Middle frontal gyrus (tissue), 1 donor: ENCODE data around the gene MAP1LC3A.

Experiments used
- DNase-seq: peaks from one replicate; pipeline ENCODE4 v3.0.0-alpha.2; 2015; ENCODE audit warnings: low spot score; ENCODE audit errors: extremely low spot score

MAP1LC3A gene

DNA sequence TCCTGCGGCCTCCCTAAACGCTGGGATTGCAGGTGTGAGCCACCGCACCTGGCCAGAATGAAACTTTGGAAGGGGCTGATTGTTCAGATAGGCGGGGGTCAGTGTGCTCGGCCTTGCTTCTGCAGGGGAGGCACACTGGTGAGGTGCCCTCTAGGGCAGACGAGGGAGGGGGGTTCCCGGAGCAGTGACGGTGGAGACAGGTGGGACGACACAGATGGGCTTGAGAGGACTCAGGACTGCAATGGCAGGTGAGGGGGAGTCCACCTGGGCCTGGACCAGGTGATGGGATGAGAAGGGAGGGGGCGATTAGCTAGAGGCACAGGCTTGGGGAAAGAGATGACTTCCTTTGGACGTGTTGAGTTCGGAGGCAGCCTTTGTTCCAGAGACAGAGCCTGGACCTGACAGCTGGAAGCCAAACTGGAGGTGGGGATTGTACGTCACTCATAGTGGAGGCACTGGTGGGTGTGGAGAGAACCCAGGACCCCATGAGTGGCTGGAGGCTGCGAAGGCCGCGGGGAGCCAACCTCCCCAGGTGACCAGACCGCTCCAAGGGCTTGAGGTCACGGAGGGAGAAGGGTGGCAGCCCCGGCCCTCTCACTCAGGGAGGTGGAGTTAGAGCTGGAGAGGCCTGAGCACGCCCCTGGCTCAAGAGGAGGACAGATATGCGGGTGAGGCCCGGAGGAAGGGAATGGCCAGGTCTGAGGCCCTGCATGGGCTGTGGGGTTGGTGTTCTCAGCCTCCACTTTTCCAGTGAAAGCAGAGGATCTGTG is 10.5 kb upstream of the MAP1LC3A start:
- no peak for DNase-seq

DNA sequence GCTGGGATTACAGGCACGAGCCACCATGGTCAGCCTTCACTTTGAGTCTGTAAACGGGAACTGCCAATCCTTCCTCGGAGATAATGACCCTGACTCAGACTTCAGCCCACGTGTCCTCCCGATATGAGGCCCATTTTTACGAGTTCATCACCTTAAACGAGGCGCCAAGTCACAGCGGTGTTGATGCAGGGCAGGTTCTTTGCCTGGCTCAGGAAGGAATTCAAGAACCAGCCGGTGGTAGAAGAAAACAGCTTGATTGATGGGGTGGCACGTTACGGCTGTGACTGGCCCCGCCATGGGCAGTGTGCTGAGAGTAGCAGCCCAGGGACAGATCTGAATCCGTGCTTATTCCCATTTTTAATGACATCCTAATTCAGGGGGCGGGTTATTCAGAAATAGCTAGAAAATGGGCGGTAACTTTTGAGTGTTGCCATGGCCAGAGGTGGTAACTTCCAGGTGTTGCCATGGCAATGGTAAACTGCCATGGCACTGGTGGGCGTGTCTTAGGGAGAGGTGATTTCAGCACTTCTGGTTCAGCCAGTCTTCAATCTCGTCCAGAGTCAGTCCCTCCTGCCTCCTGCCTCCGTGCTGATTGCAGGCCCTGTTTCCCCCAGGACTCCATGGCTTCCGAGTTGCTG is 9.1 kb upstream of the MAP1LC3A start:
- no peak for DNase-seq

DNA sequence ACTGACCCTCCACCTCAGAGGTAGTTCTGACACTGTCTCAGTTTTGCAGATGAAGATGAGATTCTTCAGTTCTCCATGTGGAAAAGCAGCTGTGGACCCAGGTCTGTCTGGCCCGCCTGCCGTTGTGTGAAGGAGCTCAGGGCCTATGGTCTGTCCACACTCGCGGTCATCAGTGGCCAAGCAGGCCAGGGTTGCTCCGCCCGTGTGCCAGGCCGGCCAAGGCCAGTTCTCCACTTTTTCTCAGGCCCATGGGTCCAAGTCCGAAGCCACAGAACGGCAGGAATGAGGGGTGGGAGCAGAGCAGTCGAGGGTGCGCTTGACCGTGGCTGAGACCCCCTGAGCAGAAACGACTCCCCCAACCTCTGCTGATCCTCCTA is 8.6 kb upstream of the MAP1LC3A start:
- DNase-seq: no peak

DNA sequence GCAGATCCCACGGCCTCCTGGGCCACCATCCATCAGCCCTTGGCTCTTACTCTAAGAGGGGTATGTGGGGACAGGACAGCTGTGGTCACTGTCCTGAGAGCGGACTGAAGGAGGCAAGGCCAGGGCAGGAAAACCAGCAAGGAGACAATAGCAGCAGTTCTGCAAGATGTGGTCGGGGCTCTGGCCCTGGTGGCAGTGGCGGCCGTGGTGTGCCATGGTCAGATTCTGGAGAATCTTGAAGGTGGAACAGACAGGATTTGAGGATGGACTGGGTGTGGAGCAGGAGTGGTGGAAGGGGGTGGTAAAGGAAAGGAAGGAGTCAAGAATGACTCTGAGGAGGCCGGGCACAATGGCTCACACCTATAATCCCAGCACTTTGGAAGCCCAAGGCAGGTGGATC is 5.9 kb upstream of the MAP1LC3A start:
- DNase-seq: no peak

DNA sequence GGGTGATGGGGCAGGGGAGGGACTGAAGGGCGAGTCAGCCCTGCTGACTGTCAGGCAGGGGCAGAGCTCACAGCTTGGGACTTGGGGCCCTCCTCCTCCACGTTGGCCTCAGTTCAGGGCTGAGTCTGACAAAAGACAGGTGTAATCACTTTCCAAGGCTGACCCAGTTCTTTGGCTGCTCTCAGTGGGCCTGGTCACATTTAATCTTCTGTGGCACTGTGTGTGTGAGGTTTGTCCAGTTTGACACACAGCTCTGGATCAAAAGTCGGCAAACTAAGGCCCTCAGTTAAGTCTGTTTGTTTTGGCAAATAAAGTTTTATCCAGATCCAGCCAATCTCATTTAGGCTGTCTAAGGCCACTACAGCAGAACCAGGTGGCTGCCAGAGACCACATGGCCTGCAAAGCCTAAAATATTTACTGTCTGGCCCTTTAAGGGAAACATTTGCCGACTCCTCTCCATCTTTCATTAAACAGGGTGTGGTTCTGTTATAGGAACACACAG is 5.1 kb upstream of the MAP1LC3A start:
- DNase-seq: no peak

DNA sequence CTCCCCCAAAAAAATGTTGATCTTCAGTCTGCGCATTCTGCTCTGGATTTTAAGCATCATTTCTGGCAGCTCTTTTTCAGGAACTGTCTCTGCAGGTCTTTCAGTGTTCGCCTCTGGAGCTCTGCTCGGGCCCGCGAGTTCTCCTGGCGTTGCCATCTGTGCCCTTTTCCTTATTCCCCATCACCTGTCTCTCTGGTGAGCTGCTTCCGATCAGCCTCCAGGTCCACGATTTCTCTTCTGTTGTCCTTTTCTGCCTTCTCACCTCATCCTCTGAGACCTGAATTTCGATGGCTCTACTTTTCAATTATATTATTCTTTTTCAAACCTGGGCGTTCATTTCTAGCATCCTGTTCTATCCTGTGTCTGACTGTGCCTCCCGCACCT is 590 bp upstream of the MAP1LC3A start:
- no peak for DNase-seq

DNA sequence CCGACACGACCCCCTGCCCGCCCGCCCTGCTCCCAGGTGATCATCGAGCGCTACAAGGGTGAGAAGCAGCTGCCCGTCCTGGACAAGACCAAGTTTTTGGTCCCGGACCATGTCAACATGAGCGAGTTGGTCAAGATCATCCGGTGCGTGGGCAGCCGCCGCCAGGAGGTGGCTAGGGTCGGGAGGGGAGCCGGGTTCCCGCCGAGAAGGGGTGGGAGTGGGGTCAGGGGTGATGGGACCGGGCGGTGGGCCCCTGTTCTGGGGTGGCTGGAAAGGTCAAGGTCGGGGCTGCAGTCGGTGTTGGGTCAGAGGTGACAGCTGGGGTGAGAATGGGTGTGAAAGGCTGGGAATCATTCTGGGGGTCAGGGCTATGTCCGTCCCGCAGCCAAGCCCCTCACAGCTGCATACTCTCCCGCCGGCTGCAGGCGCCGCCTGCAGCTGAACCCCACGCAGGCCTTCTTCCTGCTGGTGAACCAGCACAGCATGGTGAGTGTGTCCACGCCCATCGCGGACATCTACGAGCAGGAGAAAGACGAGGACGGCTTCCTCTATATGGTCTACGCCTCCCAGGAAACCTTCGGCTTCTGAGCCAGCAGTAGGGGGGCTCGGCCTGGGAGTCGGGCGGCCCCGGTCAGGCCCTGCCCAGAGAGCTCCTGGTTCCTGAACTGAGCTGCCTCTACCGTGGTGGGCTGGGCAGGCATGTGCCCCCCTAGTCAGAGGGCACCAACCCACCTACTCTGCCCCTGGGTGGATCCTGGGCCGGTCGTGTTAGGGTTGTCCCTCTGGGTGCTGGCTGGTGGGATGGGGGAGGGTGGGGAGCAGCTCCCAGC is 1.0 kb downstream of the MAP1LC3A start:
- no peak for DNase-seq

DNA sequence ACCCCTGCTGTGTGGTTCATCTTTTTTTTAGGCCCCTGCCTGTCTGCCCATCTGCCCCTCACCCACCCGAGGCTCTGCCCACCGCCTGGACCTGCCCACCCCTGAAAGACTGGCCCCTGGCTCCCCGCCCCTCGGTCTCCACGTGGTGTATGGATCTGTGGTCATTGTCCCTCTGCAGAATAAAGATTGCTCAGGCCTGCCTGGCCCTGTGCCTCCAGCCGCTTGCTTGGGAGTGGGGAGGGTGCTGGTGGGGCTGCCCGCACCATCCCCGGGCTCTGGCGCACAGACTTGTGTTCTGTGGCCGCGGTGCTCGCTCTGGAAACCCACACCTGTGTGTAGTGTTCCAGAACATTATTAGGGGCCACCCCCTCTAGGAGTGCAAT is 1.6 kb downstream of the MAP1LC3A start:
- no peak for DNase-seq

DNA sequence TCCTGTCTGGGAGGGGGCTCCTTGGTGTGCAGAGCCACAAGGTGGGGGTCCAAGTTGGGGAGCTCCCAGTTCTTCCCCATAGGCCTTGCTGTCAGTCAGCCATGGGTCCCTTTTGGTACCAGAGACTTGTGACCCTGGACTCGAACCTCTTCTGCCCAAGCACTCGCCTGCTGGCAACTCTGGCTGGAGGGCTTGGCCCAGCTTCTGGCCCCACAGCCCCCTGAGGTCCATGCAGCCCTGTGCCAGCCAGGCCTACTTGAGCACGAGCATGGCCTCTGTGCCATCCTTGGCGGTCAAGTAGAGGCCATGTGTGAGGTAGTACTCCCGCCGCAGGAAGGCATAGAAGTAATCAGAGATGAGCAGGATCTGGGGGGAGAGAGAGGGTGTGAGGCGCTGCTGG is 2.1 kb downstream of the MAP1LC3A start:
- no peak for DNase-seq

DNA sequence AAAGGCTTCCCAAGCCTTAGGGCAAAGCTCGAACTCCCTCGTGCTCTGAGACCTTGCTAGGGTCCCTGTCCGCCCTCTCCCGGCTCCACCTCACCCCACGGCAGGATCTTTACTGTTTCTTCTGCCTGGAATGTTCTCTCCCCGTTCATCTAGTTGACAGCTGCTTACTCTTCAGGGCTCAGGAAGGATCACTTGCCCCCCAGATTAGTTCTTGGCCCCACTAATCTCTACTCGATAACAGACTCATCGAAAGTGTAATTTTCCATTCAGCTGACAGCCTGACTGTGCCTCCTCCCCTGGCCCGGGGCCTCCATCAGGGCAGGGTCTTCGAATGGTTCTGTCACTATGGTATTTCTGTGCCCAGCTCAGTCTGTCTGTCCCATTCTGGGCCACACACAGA is 3.1 kb downstream of the MAP1LC3A start:
- DNase-seq: no peak

DNA sequence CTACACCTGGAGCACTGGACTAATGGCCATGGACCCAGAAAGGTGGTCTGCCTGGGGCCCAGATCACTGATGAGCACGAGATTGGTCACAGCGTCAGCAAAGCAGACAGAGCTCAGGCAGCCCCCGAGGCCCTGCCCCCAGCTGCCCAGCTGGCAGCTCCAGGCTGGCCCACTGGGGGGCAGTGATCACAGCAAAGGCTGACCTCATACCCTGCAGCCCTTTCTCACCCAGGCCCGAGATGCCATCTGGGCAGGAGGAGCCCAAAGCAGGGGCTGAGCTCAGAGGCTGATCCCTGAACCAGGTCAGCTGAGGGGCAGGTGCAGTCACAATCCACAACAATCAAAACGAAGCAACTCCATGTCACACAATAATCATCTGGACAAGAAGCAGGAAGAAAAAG is 4.1 kb downstream of the MAP1LC3A start:
- DNase-seq: no peak

DNA sequence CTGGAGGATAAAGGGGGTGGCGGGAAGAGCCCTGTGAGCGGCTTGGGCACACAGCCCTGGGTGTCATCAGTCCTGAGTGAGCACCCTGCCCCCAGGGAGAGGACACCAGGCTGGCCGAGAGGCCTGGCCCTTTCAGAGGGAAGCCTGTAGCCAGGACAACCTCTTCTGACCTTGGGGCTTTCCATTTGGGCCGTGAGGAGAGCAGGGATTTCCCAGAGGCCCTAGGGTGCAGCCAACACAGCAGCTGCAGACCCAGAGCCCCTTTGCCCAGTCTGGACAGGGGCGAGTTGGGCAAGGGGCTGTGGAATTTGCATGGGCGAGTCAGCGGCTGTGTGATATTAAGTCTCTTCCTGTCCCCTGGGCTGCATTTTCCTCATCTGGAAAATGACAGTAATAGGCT is 6.3 kb downstream of the MAP1LC3A start:
- DNase-seq: no peak

DNA sequence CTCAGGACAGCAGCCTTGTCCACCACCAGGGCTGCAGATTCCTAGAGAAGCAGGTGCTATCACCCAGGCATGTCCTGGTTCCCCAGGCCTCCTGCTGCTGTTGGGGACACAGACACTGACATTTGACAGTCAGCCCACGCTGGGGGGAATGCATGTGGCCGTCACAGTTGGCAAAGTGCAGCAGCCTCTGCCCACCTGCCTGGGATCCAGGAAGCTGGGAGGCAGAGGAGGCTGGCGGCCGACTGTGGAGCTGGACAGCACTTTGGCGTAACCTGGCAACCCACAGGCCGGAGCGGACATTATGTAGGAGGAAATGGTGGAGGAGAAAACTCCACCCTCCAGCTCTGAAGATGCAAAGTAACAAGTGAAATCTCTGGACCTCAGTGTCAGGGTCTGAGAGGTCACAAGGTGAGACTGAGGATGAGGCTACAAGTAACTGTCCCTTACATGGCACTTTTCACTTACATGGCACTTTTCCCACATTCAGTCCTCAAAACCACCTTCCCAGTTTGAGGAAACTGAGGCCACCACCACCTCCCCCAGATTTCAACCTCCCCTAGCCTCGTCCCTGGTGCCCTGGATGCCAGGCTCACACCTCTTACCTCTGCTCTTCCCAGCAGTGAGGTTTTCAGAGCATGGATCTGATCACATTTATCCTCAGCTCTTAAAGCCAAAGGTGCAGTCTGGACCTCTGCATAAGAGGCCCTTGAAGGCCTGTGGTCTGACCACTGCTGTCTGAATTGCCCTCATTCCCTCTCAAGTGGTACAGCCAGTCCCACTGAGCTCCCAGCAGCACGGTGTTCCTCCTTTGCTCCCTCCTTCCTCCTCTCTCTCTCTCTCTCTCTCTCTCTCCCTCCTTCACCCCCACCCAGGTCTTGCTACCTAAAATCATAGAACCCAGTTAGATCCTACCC is 8.7 kb downstream of the MAP1LC3A start:
- DNase-seq: no peak

DNA sequence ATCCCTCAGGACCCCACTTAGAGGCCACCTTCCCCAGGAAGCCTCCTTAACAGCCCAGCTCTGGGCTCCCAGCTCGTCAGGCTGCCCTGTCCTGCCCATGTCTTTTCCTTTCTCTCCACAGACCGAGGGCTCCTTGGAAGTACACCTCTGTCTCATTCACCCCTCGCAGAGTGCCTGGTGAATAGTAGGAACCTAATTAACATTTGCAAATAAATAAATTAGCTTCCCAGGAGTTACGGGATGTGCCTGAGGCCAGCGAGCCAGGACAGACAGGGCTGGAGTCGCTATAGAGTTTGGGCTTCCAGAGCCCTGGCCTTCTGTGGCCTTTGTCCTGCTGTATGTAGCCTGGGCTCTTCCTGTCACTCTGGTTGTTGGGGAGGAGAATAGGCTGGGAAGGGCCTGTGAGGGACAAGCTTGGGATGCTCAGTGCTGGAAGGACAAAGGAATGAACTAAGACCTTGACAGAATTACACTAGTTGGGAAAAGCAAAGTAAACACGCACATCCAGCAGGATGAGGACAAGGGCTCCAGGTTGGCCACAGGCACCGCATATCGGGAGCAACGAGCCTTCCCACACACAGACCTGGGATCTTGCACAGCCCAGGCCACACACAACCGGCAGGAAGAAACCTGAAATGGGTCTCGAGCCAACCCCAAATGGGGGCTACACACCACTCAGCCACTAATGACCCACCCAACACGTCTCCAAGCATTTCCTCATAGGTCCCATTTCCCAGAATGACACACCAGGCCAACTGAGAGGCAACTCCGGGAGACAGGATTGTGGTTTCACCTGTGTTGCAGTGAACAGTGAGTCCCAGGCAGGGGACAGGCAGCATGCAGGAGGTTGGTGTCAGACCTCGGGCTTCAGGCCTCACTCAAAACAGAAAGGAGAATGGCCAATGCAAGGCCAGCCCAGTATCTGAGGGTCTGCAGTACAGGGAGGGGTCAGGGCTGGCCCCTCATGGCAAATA is 9.7 kb downstream of the MAP1LC3A start:
- no peak for DNase-seq

DNA sequence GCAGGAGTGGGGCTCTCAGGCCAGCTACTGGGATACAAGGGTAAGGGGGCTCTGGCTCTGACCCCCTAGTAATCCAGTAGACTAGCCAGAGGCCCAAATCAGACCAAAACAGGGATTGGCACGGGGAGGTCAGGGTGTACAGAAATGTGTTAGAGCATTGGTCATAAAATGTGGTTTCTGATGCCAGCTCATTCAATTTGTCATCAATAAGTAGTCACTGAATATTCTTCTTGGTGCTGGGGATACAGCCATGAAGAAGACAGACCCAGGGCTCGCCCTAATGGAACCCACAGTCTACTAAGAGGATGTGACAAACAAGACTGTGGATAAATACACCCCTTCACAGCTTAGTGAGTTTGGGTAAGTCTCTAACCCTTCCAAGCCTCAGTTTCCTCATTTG is 11.1 kb downstream of the MAP1LC3A start:
- no peak for DNase-seq

DNA sequence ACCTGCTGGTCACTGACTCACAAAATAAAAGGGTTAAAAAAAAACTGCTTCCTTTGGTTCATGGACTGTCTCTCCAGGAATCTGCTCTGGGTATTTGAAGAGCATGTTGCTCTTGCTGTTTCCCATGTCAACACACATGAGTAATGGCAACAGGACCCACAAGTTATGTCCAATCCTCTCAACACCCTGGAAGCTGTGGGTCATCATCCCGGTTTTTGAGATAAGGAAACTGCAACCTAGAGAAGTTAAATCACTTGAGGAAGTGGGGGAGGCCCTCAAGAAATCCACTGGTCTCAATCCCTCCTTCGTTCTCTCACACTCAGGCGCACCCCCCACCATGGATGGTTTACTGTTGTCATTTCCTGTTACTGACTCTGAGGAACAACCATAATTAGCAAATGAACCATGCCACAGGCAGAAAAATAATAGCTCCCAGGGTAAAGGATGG is 12.4 kb downstream of the MAP1LC3A start:
- DNase-seq: no peak

DNA sequence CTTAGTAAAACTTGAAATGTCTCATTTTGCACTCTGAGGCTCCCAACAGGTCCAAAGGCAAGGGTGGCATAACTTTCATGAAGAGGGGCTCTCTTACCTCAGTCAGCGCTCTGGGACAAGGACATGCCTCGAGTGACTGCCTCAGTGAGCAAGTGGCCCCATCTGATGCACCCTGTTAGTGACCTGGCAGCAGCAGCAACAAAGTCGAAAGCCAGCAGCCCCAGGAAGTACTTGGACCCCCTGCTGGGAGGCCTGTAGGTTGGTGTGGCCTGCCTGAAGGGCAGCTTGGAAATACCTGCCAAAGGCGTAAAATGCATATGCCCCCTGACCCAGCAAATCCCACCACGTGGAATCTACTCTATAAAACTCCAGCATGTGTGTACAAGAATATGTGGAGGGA is 13.2 kb downstream of the MAP1LC3A start:
- DNase-seq: no peak

DNA sequence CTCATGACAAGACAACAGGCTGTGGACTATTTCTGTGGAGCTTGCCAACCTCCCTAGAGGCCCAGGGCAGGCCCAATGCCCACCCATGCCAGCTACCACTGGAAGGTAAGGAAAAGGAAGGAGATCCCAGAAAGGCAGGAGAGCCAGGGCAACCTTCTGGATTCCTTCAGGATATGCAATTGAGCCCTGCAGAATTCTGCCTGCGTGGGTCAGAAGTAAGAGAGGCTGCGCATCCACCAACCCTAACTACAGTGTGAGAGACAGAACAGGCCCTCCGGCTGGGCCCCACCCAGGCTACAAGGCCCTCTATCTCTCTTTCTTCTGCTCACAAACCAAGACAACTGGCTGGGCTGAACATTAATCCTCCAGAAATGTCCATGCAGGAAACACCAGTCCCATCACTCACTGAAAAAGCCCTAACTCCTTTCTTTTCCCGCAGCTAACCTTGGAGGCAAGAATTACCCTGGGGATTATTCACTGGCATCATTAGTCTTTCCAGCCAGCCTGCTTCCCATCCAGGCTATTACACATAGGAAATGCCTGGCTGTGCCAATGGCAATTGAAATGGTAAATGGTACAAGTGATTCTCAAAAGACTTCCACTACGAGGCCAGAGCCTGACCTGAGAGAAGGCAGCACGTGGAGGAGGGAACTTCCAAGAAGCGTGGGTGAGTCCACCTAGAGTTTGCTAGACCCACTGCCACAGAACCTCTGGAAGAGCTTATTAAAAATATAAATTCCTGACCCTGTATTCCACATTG is 15.2 kb downstream of the MAP1LC3A start:
- no peak for DNase-seq

DNA sequence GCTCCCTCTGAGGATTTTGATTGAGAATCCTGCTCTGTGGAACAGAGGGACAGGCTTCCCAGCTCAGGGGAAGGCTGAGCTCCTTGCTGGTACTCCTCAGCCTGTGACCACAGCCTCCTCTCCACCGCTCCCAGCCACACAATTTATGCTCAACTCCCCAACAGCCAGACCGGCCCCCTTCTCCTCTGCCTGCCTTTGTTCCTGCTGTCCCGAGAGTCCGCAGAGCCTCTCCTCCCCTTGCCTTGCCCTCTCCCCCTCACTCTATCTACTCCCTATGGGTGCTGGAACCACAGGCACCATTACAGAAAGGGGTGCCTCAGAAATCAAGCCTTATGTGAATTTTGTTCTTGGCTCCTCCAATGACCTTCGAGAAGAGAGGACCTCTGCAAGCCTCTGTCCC is 15.9 kb downstream of the MAP1LC3A start:
- no peak for DNase-seq
